Stimulated activated CD4-positive, alpha-beta T cell treated with anti-CD3 and anti-CD28 coated beads, TNF-alpha, amount 100 ng/mL, for 48 hours (primary cell): ENCODE results near the gene ARRDC3.
"Not testable (repeated sequence)": the region's sequence is repeated elsewhere in the genome, so short reads cannot be mapped to it uniquely, and the experiment has no call there.

Source experiments
- DNase-seq, 3 donors: peaks; one replicate each; pipeline ENCODE4 v3.0.0-alpha.2; 2020; ENCODE audit warnings: low read depth in 3 of 3

Gene ARRDC3

DNA sequence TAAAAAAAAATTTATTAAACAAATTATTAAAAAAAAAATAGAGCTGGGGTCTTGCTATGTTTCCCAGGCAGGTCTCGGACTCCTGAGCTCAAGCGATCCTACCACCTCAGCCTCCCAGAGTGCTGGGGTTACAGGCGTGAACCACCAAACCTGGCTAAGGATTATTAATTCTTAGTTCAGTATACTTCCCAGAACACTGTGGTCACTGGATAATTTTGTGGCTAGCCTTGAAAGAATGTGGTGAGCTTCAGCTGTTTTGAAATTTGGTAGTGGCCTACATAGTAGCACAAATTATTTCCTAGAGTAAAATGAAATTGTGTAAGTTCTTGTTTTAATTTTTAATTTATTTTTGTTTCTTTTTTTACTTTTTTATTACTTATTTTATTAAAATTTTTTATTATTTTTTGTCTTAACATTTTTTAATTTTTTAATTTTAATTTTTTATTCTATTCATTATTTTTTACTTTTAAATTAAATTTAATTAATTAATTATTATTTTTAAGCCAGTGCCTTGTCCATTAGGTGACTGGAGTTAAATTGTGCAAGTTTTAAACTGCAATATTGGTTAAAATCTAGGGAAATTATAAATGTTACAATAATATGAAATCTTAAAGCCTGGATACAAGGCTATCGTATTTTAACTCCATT is 23.0 kb downstream of the ARRDC3 start:
- DNase-seq = no peak

DNA sequence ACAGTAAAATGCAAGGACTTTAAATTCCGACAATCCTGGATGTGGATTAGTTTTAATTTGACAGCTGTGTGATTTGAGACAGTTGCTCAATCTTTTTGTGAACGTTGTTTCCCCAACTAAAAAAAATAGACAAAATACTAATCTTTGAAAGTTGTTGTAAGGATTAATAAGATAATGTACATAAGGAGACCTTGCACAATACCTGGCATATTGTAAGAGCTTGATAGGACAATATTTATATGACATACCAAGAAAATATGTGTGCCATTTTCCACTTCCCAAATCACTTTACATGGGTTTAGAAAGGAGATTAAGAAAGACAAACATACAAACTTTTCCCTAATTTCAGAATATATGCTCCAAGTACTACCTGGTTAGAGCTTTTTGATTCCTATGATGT is 25.3 kb downstream of the ARRDC3 start:
- DNase-seq = no peak

DNA sequence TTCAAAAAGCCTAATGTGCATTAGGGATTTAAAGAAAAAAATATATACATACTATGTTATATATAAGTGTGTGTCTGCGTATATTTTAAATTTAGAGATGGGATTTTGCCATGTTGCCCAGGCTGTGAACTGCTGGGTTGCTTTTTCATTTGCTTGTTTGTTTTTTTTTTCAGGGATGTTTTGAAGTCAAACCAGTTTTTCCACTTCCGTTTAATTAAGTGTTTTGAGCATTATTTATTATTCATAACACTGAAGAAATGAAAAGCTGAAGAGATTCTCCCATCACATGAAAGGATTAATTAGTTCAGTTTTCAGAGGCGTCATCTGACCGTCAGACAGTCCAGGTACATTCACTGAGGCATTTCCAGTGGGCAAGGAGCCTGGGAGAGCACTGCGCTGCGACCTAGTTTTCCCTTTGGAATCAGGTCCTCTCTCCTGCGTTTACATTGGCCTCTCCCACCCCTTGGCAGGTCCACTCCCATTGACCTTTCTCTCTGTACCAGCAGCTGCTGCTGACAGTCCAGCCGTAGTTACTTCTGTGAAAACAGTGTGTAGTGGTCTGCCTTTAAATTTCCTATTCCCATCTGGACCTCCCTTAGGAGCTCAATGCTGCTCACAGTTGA is 26.0 kb downstream of the ARRDC3 start:
- DNase-seq = no peak

DNA sequence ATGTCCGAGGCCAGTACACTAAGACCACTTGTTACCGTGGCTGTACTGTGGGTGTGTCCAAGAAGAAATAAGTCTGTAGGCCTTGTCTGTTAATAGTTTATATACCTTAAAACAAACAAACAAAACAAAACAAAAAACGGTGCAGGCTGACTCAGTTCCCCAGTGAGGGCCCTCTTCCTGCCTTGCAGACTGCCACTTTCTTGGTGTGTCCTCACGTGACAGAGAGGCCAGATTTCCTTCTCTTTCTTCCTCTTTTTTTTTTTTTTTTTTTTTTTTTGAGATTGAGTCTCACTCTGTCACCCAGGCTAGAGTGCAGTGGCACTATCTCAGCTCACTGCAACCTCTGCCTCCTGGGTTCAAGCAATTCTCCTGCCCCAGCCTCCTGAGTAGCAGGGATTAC is 28.2 kb downstream of the ARRDC3 start:
- DNase-seq = not testable (repeated sequence)

DNA sequence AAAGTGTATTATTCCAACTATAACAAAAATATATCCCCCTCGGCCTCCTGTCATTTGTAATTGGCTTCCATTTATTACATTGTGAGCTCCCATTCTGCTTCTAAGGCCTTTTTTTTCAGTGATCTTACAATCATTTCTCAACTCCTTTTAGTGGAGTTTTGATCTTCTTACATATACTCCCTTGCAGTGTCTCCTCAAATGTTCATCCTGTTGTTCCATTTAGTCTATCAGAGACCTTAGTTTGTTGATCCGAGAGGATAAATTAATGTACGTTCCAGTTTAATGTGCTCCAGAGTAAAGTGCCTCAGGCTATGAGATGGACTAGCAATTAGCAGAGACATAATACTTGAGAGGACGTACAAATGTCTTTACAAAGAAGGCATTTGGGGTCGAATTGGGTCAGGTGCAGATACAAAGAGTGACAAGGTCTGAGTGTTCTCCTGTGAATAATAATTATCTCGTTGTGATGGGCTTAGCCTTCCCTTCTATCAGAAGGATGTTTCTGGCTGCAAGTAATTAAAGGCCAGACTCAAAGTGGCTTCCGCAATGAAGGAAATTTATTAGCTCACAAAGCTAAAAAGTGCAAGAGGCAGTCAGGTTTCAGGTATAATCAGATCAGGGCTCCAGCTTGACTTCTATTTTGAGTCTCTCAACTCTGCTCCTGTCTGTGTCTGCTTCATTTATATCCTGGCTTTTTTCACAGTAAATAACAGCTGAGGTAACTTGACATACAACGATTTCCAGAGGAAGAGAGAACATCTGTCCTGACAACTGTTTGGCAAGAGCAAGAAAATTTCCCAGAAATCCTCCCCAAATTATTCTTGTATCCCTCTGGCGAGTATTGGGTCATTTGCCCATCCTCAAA is 30.1 kb downstream of the ARRDC3 start:
- no peak for DNase-seq

DNA sequence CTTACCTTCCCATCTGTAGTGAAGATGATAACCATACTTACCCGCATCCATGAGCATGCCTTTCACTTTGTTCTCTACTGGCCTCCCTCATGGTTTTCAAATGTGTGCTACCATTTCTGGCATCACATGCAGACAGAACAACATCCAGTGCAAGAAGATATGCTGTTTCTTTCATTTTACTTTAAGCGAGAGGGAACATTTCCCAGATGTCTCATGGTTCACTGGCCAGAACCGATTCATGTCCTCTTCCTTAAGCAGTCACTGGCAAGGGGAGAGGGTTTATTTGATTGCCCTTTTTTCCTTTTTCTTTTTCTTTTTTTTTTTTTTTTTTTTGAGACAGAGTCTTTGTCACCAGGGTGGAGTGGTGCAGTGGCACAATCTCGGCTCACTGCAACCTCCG is 37.7 kb downstream of the ARRDC3 start:
- no peak for DNase-seq

DNA sequence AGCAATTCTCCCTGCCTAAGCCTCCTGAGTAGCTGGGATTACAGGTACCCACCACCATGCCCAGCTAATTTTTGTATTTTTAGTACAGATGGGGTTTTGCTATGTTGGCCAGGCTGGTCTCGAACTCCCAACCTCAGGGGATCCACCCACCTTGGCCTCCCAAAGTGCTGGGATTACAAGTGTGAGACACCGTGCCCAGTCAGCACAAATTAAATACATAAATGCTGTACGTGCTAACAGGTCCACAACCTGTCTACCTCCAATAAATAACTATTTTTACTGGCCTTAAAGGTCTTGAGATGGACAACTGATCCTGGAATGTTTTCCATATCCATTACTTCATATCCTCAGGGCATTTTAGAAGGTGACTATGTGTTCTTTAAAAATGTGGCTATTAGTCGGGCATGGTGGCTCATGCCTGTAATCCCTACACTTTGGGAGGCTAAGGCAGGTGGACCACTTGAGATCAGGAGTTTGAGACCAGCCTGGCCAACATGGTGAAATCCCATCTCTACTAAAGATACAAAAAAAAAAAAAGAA is 38.4 kb downstream of the ARRDC3 start:
- DNase-seq = not testable (repeated sequence)

DNA sequence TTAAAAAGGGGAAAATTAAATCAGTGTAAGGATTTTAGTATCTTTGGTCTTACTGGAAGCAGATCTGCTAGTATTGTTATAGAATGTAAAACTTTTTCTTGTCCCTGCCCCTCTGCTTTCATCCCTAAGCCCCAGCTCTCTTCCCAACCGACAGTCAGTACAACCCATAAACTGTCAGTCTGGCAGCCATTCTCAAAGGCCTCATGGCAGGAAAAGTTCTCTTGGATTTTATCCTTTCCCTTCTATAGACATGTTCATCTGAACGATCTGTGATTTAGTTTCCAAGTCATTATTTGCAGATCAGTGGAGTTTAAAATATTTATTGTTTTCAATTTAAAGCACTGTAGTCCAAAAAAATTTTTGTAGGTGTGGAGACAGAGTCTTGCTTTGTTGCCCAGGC is 39.2 kb downstream of the ARRDC3 start:
- no peak for DNase-seq

DNA sequence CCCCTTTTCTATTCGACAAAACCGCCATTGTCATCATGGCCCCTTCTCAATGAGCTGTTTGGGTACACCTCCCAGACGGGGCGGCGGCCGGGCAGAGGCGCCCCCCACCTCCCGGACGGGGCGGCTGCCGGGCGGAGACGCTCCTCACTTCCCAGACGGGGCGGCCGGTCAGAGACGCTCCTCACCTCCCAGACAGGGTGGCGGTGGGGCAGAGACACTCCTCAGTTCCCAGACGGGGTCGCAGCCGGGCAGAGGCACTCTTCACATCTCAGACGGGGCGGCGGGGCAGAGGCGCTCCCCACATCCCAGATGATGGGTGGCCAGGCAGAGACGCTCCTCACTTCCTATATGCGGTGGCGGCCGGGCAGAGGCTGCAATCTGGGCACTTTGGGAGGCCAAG is 40.2 kb downstream of the ARRDC3 start:
- DNase-seq = not testable (repeated sequence)

DNA sequence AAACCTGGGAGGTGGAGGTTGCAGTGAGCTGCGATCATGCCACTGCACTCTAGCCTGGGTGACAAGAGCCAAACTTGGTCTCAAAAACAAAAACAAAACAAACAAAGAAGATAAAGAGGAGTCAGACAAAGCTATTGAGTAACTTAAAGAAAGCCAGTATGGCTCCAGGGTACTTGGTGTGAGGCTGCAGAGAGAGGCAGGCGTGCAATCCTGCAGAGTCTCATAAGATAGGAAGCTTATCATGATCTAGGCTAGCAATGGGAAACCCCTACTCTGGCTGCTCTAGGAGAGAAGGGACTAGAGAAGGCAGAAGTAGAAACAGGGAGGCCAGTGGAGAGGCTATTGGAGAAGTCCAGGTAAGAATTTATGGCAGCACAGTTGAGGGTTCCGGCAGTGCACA is 42.0 kb downstream of the ARRDC3 start:
- no peak for DNase-seq

DNA sequence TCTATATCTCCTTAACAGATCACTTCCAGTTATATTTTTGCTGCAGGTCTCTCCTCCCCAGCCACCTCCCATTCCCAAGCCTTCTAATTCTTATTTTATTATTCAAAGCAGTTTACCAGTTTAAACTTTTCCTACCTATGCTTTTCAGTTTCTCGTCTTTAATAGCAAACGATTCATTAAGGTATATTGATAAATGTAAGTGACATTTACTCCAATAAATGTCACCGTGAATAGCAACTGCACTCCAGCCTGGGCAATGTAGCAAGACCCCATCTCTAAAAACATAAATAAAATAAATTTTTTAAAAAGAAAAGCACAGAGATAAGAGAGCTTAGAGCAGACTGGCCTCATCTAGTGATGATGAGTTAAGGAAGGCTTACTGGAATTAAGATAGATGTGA is 42.6 kb downstream of the ARRDC3 start:
- no peak for DNase-seq

DNA sequence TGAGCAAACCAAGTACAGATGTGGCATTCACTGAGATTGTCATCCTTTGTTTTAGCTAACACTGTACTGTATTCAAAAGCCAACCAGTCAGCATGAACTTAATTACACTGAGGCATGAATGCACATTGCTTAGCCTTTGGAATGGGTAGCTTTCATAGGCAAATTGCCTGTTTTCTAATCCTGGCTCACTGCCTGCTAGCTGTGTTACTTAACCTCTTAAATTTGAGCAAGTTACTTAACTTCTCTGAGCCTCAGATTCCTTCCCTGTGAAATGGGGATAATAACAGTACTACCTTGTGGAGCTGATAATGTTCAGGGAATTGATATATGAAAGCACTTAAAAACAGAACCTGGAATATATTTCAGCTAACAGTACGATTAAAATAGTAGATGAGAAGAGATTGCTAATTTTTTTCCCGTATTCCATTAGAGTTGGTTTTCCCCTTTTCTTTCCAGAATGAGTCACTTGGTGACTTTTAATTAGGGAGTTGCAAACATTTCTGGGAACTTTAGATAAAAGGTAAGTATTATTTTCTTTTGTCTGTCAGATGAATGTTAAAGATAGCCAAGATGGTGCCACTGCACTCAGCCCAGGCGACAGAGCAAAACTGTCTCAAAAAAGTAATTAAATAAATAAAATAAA is 43.9 kb downstream of the ARRDC3 start:
- DNase-seq = no peak

DNA sequence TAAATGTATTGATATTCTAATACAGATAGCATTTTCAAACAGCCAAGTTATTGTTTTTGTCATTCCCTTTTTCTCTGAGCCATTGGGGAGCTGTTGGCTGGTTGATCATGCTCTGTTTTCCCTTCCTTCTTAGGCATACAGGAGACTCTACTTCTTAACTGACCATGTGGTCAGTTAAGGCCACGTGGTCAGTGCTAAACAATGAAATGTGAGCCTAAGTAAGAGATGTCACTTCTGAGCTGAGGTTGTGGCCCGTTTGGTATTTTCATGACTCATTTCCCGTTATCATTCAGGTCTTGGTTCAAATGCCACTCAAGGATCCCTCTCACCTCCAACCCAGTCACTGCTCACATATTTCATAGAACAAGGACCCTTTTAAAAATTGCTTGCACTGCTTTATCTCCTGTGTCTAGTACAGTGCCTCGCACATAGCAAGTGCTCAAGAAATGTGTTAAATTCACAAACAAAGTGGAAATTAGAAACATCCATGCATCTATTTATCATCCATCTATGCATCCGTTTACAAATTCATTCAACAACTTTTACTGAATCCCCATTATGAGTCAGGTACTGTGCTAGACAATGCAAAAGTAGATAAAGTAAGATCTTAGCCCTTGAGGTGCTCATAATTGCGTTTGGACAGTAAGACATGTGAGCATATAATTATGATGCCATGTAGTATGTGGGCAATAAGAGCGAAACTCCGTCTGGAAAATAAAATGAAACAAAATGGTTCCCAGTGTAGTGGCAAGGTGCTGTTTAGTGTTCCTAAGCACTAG is 50.7 kb downstream of the ARRDC3 start:
- DNase-seq = no peak

DNA sequence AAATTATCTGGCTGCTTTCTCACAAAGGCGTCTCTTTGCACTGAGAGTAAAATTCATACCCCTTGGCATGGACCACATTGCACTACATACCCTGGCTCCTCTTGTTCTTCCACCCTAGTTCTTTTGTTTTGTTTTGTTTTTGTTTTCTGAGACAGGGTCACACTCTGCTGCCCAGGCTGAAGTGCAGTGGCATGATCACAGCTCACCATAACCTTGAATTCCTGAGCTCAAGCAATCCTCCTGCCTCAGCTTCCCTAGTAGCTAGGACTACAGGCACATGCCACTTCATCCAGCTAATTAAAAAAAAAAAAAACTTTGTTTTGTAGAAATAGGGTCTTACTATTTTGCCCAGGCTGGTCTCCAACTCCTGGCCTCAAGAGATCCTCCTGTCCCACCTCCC is 51.4 kb downstream of the ARRDC3 start:
- DNase-seq = no peak

DNA sequence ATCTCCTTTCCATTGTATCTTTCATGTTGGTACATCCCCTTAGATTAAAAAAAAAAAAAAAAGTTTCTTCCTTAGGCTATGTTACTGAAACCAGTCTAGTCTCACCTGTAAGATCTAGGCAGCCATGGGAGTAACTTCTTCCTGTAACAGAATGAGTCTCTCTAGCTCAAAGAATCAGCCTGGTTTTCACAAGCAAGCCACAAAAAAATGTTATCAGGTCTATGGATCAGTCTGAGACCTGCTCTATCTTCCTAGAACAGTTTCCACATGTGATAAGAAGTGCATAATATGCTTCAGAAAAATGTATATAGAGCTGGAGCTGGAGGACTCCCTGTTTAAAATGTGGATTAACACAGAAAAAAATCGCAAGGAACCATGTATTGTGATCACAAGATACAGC is 53.8 kb downstream of the ARRDC3 start:
- DNase-seq = no peak

DNA sequence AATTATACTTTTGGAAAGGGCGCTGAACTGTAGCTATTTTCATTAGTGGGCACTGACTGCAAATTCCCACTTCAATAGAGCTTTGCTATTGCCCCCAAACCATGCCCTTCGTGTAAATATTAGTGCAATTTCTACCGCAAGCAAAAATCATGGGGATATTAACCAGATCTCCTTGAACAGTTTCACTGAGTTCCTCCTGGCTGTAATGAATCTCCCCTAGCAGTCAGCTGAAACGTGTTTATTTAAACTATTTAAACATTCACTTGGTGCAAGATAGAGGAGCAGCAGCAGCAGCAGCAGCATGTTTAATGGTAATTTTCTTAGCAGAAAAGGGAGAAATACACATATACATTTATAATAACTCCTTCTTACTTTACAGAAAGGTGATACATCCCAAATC is 54.4 kb downstream of the ARRDC3 start:
- DNase-seq = no peak

DNA sequence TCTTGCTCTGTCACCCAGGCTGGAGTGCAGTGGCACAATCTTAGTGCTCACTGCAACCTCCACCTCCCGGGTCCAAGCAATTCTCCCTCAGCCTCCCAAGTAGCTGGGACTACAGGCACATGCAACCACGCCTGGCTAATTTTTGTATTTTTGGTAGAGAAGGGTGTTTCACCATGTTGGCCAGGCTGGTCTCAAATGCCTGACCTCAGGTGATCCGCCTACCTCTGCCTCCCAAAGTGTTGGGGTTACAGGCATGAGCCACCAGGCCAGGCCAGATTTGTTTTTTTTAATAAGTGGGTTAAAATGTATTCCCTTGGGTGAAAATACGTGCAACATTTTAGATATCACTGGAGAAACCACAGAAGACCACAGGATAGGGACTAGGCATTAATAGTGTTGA is 60.1 kb downstream of the ARRDC3 start:
- not testable (repeated sequence) for DNase-seq

DNA sequence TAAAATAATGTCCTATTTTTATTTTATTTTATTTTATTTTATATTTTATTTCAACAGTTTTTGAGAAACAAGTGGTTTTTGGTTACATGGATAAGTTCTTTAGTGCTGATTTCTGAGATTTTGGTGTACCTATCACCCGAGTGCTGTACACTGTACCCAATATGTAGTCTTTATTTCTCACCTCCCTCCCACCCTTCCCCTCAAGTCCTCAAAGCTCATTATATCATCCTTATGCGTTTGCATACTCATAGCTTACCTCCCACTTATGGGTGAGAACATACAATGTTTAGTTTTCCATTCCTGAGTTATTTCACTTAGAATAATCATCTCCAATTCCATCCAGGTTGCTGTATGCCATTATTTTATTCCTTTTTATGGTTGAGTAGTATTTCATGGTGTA is 63.5 kb downstream of the ARRDC3 start:
- no peak for DNase-seq

DNA sequence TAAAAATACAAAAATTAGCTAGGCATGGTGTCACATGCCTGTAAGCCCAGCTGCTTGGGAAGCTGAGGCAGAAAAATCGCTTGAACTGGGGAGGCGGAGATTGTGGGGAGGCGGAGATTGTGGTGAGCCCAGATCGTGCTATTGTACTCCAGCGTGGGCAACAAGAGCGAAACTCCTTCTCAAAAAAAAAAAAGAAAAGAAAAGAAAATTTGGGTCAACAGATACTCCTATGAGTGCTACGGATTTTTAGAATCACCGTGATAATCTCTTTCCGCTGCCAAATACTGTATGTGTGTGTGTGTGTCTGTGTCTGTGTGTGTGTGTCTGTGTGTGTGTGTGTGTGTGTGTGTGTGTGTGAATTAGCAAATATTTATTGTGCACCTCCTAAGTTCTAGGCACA is 64.4 kb downstream of the ARRDC3 start:
- no peak for DNase-seq
